ENCODE results near the gene PXMP2. TPM values are rescaled to one million over a fixed set of nuclear protein-coding genes. Genes with fewer than 3 reads are reported as not detected.

The PXMP2 gene
- total RNA-seq, 4 donors from 2014 or later, result 40.8 to 72.5 (median 62.3) TPM

- H3K9me3 ChIP-seq, result no peaks in the 10 kb centered on the region
- H3K27ac ChIP-seq, result no peak overlapping the region
- WGBS, 2 donors, result 93% methylated on average over 12 of the region's 12 CpGs
- no peak overlapping the region for H3K4me3 ChIP-seq
- DNase-seq (ENCODE audit: low spot score in 2 of 2), result no peak
- TF ChIP-seq CTCF (IDR thresholded peaks at IDR 0.05) (no peak), EP300 (IDR thresholded peaks at IDR 0.05) (no peak), POLR2A (IDR thresholded peaks at IDR 0.05) (no peak)
- H3K27me3 ChIP-seq, result no peaks in the 10 kb centered on the region
- H3K4me1 ChIP-seq, result no peaks in the 10 kb centered on the region
- H3K36me3 ChIP-seq, result peaks cover 3 to 100% (median 54%) of the 10 kb centered on the region in 3 donors
Measured at GRCh38 chr12:132736378-132736777, 49.0 kb downstream of the PXMP2 start.

- DNase-seq (ENCODE audit: low spot score in 2 of 2), result no peak
- Histone ChIP-seq H3K4me3 (no peak overlapping the region), H3K27ac (no peak overlapping the region), H3K4me1 (no peaks in the 10 kb centered on the region), H3K9me3 (no peaks in the 10 kb centered on the region), H3K36me3 (peaks cover 3 to 100% (median 58%) of the 10 kb centered on the region in 3 donors), H3K27me3 (no peaks in the 10 kb centered on the region)
- WGBS, 2 donors, result 86 to 90% methylated on average over 10 to 15 of the region's 15 CpGs
- no peak for TF ChIP-seq EP300 (IDR thresholded peaks at IDR 0.05)
- no peak for TF ChIP-seq CTCF (IDR thresholded peaks at IDR 0.05)
- TF ChIP-seq POLR2A (IDR thresholded peaks at IDR 0.05), result no peak
Measured at GRCh38 chr12:132736913-132737312, 49.5 kb downstream of the PXMP2 start.

- 84 to 89% methylated on average over 19 of the region's 19 CpGs for WGBS, 2 donors
- TF ChIP-seq POLR2A (IDR thresholded peaks at IDR 0.05) (no peak), CTCF (IDR thresholded peaks at IDR 0.05) (no peak), EP300 (IDR thresholded peaks at IDR 0.05) (no peak)
- no peak for DNase-seq (ENCODE audit: low spot score in 2 of 2)
Measured at GRCh38 chr12:132739600-132740312, 52.4 kb downstream of the PXMP2 start.

GRCh38 chr12:132740313-132740646, 52.9 kb downstream of the PXMP2 start:
- Histone ChIP-seq H3K27me3 (no peaks in the 10 kb centered on the region), H3K9me3 (no peaks in the 10 kb centered on the region), H3K36me3 (peaks cover 7 to 100% (median 51%) of the 10 kb centered on the region in 3 donors), H3K4me3 (no peak overlapping the region), H3K27ac (no peak overlapping the region), H3K4me1 (no peaks in the 10 kb centered on the region)
- TF ChIP-seq EP300 (IDR thresholded peaks at IDR 0.05) (no peak), POLR2A (IDR thresholded peaks at IDR 0.05) (no peak), CTCF (IDR thresholded peaks at IDR 0.05) (no peak)
- WGBS, 2 donors, result 86 to 89% methylated on average over 6 of the region's 6 CpGs
- DNase-seq (ENCODE audit: low spot score in 2 of 2), result no peak

More at GRCh38 chr12:132739600-132740312, 52.4 kb downstream of the PXMP2 start:
- Histone ChIP-seq H3K27ac (no peak overlapping the region), H3K4me3 (no peak overlapping the region), H3K36me3 (peaks cover 3 to 100% (median 49%) of the 10 kb centered on the region in 3 donors), H3K27me3 (no peaks in the 10 kb centered on the region), H3K9me3 (no peaks in the 10 kb centered on the region), H3K4me1 (no peaks in the 10 kb centered on the region)

- no peak for DNase-seq (ENCODE audit: low spot score in 2 of 2)
- no peaks in the 10 kb centered on the region for H3K4me1 ChIP-seq
- H3K27me3 ChIP-seq, result no peaks in the 10 kb centered on the region
- no peak overlapping the region for H3K27ac ChIP-seq
- H3K36me3 ChIP-seq, result peaks cover 8 to 100% (median 51%) of the 10 kb centered on the region in 3 donors
- TF ChIP-seq EP300 (IDR thresholded peaks at IDR 0.05) (no peak), POLR2A (IDR thresholded peaks at IDR 0.05) (no peak), CTCF (IDR thresholded peaks at IDR 0.05) (no peak)
- no peaks in the 10 kb centered on the region for H3K9me3 ChIP-seq
- WGBS, 2 donors, result 84 to 87% methylated on average over 11 of the region's 11 CpGs
- H3K4me3 ChIP-seq, result no peak overlapping the region
Measured at GRCh38 chr12:132740652-132741051, 53.3 kb downstream of the PXMP2 start.

Data from tibial nerve (tissue), 4 donors.